BLaER1 (cell line): Measurements from ENCODE around the gene SNX32.

ENCODE experiments used
- H3K27ac ChIP-seq: shearing (Covaris generic); formaldehyde crosslinking; 2 replicates; pipeline ENCODE4 v1.8.1; 2022
- H3K27me3 ChIP-seq: shearing (Covaris generic); formaldehyde crosslinking; 2 replicates; pipeline ENCODE4 v1.8.1; 2022
- H3K36me3 ChIP-seq: shearing (Covaris generic); formaldehyde crosslinking; 2 replicates; pipeline ENCODE4 v1.8.1; 2022
- H3K4me1 ChIP-seq: shearing (Covaris generic); formaldehyde crosslinking; 2 replicates; pipeline ENCODE4 v1.8.1; 2022
- H3K4me2 ChIP-seq: shearing (Covaris generic); formaldehyde crosslinking; 2 replicates; pipeline ENCODE4 v1.8.1; 2022
- H3K4me3 ChIP-seq: shearing (Covaris generic); formaldehyde crosslinking; 2 replicates; pipeline ENCODE4 v1.8.1; 2022
- H3K9ac ChIP-seq: shearing (Covaris generic); formaldehyde crosslinking; 2 replicates; pipeline ENCODE4 v1.8.1; 2022
- H3K9me3 ChIP-seq: shearing (Covaris generic); formaldehyde crosslinking; 2 replicates; pipeline ENCODE4 v1.8.1; 2022
- H4K20me1 ChIP-seq: shearing (Covaris generic); formaldehyde crosslinking; 2 replicates; pipeline ENCODE4 v1.8.1; 2022
- Cebpa-rat ChIP-seq: shearing (Covaris generic); IDR thresholded peaks from 2 replicates; pipeline ENCODE4 v1.8.1; 2022

The SNX32 gene

DNA sequence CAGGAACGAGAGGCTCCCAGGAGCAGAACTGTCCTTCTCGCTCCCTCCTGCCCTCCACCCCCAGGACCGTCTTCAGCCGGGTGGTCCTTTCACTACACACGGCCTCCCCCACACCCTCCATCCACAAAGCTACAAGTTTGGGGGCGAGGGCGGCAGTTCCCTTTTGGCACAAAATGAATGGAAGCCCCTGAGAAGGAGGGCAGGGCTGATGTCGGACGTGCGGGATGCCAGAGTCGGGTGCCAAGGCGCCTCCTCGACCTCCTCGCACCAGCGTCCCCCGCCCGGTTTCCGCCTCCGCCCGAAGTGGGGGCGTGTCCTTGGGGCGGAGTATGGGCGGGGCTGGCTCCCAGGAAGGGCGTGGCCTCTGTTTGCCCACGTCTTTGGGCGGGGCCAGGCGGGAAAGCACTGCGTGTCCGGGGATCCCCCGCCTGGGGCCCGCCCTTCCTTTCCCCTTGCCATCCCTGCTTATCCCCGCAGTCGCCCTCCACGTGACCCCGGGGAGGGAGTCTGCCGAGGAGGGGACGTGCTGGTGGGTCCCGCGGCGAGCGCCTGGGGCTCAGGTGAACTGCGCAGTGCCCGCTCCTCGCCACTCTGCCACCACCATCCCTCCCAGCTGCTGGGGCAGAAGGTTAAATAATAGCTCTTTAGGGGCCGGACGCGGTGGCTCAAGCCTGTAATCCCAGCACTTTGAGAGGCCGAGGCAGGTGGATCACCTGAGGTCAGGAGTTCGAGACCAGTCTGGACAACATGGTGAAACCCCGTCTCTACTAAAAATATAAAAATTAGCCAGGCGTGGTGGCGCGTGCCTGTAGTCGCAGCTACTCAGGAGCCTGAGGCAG lies 39.8 kb downstream of the SNX32 start:
- Histone ChIP-seq H3K27me3 (peaks cover 31% of the 10 kb centered on the region), H4K20me1 (peaks cover 35% of the 10 kb centered on the region), H3K36me3 (peaks cover under 1% of the 10 kb centered on the region; the same call in 1 of the 2 replicates), H3K27ac (peak overlapping the region; percentile 42; the same call in 1 of the 2 replicates), H3K9me3 (no peaks in the 10 kb centered on the region), H3K4me3 (peak overlapping the region; percentile 64), H3K9ac (peak overlapping the region; percentile 56), H3K4me1 (peaks cover 48% of the 10 kb centered on the region), H3K4me2 (peak overlapping the region; percentile 92)
- TF ChIP-seq Cebpa-rat: no peak

DNA sequence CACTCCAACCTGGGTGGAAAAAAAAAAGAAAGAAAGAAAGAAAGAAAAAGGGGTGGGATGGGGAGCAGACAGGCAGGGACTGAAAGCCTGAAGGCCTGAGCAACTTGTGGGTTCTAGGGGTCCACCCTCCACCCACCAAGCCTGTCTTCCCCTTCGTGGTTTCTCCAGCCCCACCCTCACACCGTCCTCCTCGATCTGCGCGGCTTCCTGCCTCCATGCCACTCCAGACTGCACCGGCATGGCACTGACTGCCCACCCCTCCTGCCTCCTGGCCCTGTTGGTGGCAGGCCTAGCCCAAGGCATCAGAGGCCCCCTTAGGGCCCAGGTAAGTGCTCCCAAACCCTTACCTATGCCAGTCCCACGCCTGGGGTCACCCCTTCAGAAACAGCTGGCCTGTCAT lies 45.9 kb downstream of the SNX32 start, which contains the start of gene CTSW:
CTSW (plus strand) TSS at position 221 of the 400 bp plus-strand sequence; CDS start at position 239, 18 bp downstream.
- Histone ChIP-seq H3K27ac (0 out of 2 replicates have a peak within 1 kb of the TSS, but pooled peaks have one; percentile 22), H3K9me3 (no peaks in the 10 kb centered on the region), H3K4me3 (no peak within 1 kb of the TSS), H4K20me1 (peaks cover 9% of the 10 kb centered on the region), H3K27me3 (no peaks in the 10 kb centered on the region), H3K9ac (no peak within 1 kb of the TSS), H3K4me2 (peak within 1 kb of the TSS; percentile 79), H3K36me3 (peaks cover 31% of the 10 kb centered on the region), H3K4me1 (peaks cover 37% of the 10 kb centered on the region)
- TF ChIP-seq Cebpa-rat: no peak

DNA sequence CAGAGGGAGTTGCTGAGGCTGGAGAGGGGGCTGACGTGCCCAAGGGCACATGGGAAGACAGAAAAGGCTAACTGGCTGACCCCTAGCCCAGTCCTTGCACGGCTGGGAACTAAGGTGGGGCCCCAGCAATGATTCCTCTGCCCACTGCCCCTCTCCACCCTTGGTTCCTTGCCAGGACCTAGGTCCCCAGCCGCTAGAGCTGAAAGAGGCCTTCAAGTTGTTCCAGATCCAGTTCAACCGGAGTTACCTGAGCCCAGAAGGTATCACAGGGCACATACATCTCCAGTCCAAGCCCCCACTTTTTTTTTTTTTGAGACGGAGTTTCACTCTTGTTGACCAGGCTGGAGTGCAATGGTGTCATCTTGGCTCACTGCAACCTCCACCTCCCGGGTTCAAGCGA lies 46.3 kb downstream of the SNX32 start:
- no peak overlapping the region for H3K4me3 ChIP-seq
- no peak for TF ChIP-seq Cebpa-rat
- H3K27ac ChIP-seq: 0 out of 2 replicates have a peak overlapping the region, but pooled peaks have one; percentile 22

DNA sequence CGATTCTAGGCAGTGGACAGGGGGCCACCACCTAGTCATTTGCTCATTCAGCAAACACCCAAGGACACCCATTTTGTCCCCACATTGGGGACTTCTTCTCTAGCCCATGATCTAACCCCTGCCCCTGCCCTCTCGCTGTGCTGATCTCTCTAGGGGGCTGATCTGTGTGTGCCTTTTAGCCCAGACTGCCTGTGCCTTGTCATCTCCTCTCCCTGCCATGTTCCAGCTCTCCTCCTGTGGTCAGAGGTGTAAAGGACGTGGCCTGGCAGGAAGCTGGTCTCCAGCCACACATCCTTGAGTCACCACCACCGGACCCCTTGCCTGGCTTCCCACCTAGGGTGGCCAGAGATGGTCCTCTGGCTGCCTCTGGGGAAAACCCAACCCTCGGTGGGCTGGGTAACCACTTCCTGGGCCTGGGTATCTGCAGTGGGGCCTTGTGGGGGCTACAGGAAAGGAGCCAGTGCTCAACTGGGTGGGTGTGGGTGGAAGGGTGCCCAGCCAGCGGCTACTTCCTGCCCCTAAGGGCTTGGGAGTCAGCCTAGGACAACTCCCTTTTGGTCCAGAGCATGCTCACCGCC lies 47.2 kb downstream of the SNX32 start:
- Histone ChIP-seq H3K27me3 (no peaks in the 10 kb centered on the region), H3K9me3 (no peaks in the 10 kb centered on the region), H3K9ac (peak overlapping the region; percentile 25; the same call in 1 of the 2 replicates), H3K27ac (peak overlapping the region; percentile 13), H3K4me3 (no peak overlapping the region), H3K36me3 (peaks cover 42% of the 10 kb centered on the region), H3K4me2 (peak overlapping the region; percentile 79), H4K20me1 (peaks cover 9% of the 10 kb centered on the region), H3K4me1 (peaks cover 51% of the 10 kb centered on the region)
- no peak for TF ChIP-seq Cebpa-rat

More for the DNA sequence above, 46.3 kb downstream of the SNX32 start:
- H4K20me1 ChIP-seq: peaks cover 9% of the 10 kb centered on the region
- no peaks in the 10 kb centered on the region for H3K27me3 ChIP-seq
- H3K9ac ChIP-seq: no peak overlapping the region
- peak overlapping the region; percentile 61 for H3K4me2 ChIP-seq
- no peaks in the 10 kb centered on the region for H3K9me3 ChIP-seq
- H3K4me1 ChIP-seq: peaks cover 42% of the 10 kb centered on the region
- peaks cover 33% of the 10 kb centered on the region for H3K36me3 ChIP-seq

GRCh38 chr11:65882120-65883057 lies 48.6 kb downstream of the SNX32 start:
- peak overlapping the region; percentile 79 for H3K4me2 ChIP-seq
- H3K36me3 ChIP-seq: peaks cover 55% of the 10 kb centered on the region

DNA sequence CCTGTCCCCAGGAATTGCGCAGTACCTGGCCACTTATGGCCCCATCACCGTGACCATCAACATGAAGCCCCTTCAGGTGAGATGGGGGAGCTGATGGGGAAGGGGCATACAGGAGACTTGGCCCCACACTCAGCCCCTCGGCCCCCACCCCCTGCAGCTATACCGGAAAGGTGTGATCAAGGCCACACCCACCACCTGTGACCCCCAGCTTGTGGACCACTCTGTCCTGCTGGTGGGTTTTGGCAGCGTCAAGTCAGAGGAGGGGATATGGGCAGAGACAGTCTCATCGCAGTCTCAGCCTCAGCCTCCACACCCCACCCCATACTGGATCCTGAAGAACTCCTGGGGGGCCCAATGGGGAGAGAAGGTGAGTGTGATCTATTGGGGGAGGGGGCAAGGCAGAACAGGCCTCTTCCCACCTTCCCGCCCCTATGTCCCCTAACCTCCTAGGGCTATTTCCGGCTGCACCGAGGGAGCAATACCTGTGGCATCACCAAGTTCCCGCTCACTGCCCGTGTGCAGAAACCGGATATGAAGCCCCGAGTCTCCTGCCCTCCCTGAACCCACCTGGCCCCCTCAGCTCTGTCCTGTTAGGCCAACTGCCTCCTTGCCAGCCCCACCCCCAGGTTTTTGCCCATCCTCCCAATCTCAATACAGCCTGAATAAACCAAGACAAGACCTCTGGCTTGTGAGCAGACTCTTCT lies 49.4 kb downstream of the SNX32 start:
- H3K27ac ChIP-seq: no peak overlapping the region
- H3K4me2 ChIP-seq: no peak overlapping the region
- H3K27me3 ChIP-seq: no peaks in the 10 kb centered on the region
- TF ChIP-seq Cebpa-rat: no peak
- H3K4me1 ChIP-seq: peaks cover 70% of the 10 kb centered on the region
- H3K9me3 ChIP-seq: no peaks in the 10 kb centered on the region
- H4K20me1 ChIP-seq: peaks cover 14% of the 10 kb centered on the region
- H3K36me3 ChIP-seq: peaks cover 55% of the 10 kb centered on the region
- no peak overlapping the region for H3K4me3 ChIP-seq
- H3K9ac ChIP-seq: no peak overlapping the region

More at GRCh38 chr11:65882120-65883057, 48.6 kb downstream of the SNX32 start:
- Histone ChIP-seq H3K4me1 (peaks cover 65% of the 10 kb centered on the region), H3K27me3 (no peaks in the 10 kb centered on the region), H3K27ac (no peak overlapping the region; the same call in 1 of the 2 replicates), H4K20me1 (peaks cover 14% of the 10 kb centered on the region), H3K9ac (no peak overlapping the region), H3K4me3 (no peak overlapping the region), H3K9me3 (no peaks in the 10 kb centered on the region)
- no peak for TF ChIP-seq Cebpa-rat

DNA sequence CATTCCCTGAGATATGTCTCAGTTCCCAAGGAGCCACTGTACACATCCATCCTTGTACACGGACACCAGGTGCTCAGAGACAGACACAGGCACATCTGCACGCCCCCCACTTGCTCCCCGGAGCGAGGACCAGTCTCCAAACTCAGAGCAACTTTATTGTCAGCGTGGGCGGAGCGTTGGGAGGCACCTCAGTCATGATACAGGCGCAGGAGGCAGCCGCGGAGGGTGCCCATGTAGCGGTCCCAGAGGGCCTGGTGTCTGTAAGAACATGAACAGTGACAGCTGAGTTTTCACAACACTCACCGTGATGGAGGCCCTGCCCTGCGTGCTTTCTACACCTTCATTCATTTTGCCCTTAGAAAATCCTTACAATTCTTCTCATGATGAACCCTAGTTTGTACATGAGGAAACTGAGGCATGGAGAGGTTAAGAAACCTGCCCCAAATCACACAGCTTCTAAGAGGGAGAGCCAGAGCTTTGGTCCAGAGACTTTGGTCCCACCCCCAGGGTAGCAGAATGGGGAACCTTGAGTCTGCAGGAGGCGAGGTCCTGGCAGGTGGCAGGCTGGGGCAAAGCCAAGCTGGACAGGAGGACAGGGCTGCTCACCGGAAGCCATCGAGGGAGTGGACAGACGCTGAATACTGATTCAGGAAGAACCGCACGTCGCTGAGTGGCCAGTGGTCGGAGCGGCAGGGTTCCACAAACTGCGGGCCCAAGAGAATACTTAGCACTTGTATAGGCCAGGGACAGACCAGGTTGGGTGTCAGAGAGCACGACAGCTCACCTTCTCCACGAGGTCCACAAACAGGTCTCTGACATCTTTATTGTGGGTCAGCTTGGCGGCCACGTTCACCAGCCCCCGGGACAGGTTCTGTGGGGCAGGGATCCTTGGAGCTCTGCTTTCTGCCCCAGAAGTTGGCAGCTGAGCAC lies 50.3 kb downstream of the SNX32 start:
- Histone ChIP-seq H3K4me3 (no peak overlapping the region), H3K27me3 (no peaks in the 10 kb centered on the region), H3K4me2 (peak overlapping the region; percentile 66), H3K9me3 (no peaks in the 10 kb centered on the region), H4K20me1 (peaks cover 14% of the 10 kb centered on the region), H3K4me1 (peaks cover 74% of the 10 kb centered on the region), H3K9ac (no peak overlapping the region), H3K36me3 (peaks cover 55% of the 10 kb centered on the region), H3K27ac (no peak overlapping the region)
- no peak for TF ChIP-seq Cebpa-rat

- no peaks in the 10 kb centered on the region for H3K9me3 ChIP-seq
- no peak overlapping the region for H3K27ac ChIP-seq
- peak overlapping the region; percentile 66 for H3K4me2 ChIP-seq
- peaks cover 14% of the 10 kb centered on the region for H4K20me1 ChIP-seq
- TF ChIP-seq Cebpa-rat: no peak
- no peak overlapping the region for H3K9ac ChIP-seq
- peaks cover 55% of the 10 kb centered on the region for H3K36me3 ChIP-seq
- peaks cover 78% of the 10 kb centered on the region for H3K4me1 ChIP-seq
- no peak overlapping the region for H3K4me3 ChIP-seq
- H3K27me3 ChIP-seq: no peaks in the 10 kb centered on the region
Observed at GRCh38 chr11:65884716-65885092, 50.9 kb downstream of the SNX32 start.
